ENCODE results near the gene RPTOR. TPM values are rescaled to one million over a fixed set of nuclear protein-coding genes. Genes with fewer than 3 reads are reported as not detected.

Gene RPTOR
- total RNA-seq, 2 experiments from 2014 or later = 48.1 to 87.8 TPM

GRCh38 chr17:80859002-80859941, 314.6 kb downstream of the RPTOR start:
- Histone ChIP-seq H3K9me2 (ENCODE audit: insufficient read depth, low read length) (no peaks in the 10 kb centered on the region), H3K36me3 (ENCODE audit: insufficient read depth, low read length) (peaks cover 43% of the 10 kb centered on the region), H3K4me1 (ENCODE audit: insufficient read depth, low read length, poor library complexity, severe bottlenecking) (no peaks in the 10 kb centered on the region), H3K4me2 (ENCODE audit: low read length) (no peak overlapping the region), H3K9me3 (ENCODE audit: low read length) (no peaks in the 10 kb centered on the region), H2AFZ (ENCODE audit: low read length) (no peak overlapping the region), H4K20me1 (ENCODE audit: insufficient read depth, low read length) (no peaks in the 10 kb centered on the region), H3K27ac (ENCODE audit: low read depth, low read length, poor library complexity, severe bottlenecking) (no peak overlapping the region), H3K4me3 (ENCODE audit: low read depth, low read length, poor library complexity, severe bottlenecking) (no peak overlapping the region), H3K79me2 (ENCODE audit: insufficient read depth, low read depth, low read length) (no peaks in the 10 kb centered on the region)
- ChIA-PET CTCF (ENCODE audit: unreplicated experiment) (no interaction called here), POLR2A (no interaction called here)
- intact Hi-C loops (cut with micrococcal nuclease; ENCODE audit: unreplicated experiment) = no loop called here
- TF ChIP-seq EZH2phosphoT487 (IDR thresholded peaks at IDR 0.05; ENCODE audit: borderline replicate concordance, low read depth, low read length) (no peak), CTCF (conservative IDR thresholded peaks at IDR 0.05; ENCODE audit: low read length) (no peak)
- BruUV-seq (replicated peaks) = no TSS peak
- no peak for DNase-seq (ENCODE audit: low spot score)

- no peak overlapping the region for H3K4me2 ChIP-seq (ENCODE audit: low read length)
- H3K4me3 ChIP-seq (ENCODE audit: low read depth, low read length, poor library complexity, severe bottlenecking) = no peak overlapping the region
- DNase-seq (ENCODE audit: low spot score) = no peak
- H3K27ac ChIP-seq (ENCODE audit: low read depth, low read length, poor library complexity, severe bottlenecking) = no peak overlapping the region
- no peaks in the 10 kb centered on the region for H3K9me2 ChIP-seq (ENCODE audit: insufficient read depth, low read length)
- H3K79me2 ChIP-seq (ENCODE audit: insufficient read depth, low read depth, low read length) = no peaks in the 10 kb centered on the region
- TF ChIP-seq CTCF (conservative IDR thresholded peaks at IDR 0.05; ENCODE audit: low read length) (no peak), EZH2phosphoT487 (IDR thresholded peaks at IDR 0.05; ENCODE audit: borderline replicate concordance, low read depth, low read length) (no peak)
- H3K4me1 ChIP-seq (ENCODE audit: insufficient read depth, low read length, poor library complexity, severe bottlenecking) = no peaks in the 10 kb centered on the region
- H3K9me3 ChIP-seq (ENCODE audit: low read length) = no peaks in the 10 kb centered on the region
- POLR2A ChIA-PET = no interaction called here
- no TSS peak for BruUV-seq (replicated peaks)
- CTCF ChIA-PET (ENCODE audit: unreplicated experiment) = no interaction called here
- H4K20me1 ChIP-seq (ENCODE audit: insufficient read depth, low read length) = no peaks in the 10 kb centered on the region
- H3K36me3 ChIP-seq (ENCODE audit: insufficient read depth, low read length) = peaks cover 41% of the 10 kb centered on the region
- no peak overlapping the region for H2AFZ ChIP-seq (ENCODE audit: low read length)
- intact Hi-C loops (cut with micrococcal nuclease; ENCODE audit: unreplicated experiment) = no loop called here
These were observed 315.5 kb downstream of the RPTOR start for GRCh38 chr17:80860101-80860671.

Data from OCI-LY7 (cell line).